ENCODE results near the gene TMEM45A. TPM values are rescaled to one million over a fixed set of nuclear protein-coding genes. Genes with fewer than 3 reads are reported as not detected.

The TMEM45A gene
- total RNA-seq, 1 experiment from 2014 or later = 0.11 TPM

DNA sequence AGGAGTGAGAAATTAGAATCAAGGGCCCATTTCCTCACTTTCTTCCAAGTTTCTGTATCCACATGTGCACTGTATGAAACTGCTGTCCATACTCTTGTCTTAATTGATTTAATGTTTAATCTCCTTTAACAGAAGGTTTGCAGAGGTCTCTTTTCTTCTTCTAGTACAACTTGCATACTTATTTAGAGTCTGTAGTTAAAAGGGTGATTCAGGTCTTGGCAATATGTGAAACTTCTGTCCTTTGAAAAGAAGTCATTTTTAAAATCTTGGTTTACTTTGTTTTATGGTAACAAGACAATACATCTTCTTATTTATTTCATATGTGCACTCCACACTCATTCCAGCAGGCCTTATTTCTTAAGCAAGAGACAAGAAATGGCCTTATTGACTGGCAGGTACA lies 25.8 kb downstream of the TMEM45A start:
- no peaks in the 10 kb centered on the region for H3K4me1 ChIP-seq (ENCODE audit: low read length)
- H4K20me1 ChIP-seq (ENCODE audit: insufficient read depth, low read depth, low read length) = no peaks in the 10 kb centered on the region
- no peaks in the 10 kb centered on the region for H3K36me3 ChIP-seq (ENCODE audit: insufficient read depth, low read length)
- no peaks in the 10 kb centered on the region for H3K9me2 ChIP-seq (replicated peaks; ENCODE audit: insufficient read depth, low read length)
- no peak overlapping the region for H2AFZ ChIP-seq (ENCODE audit: low read length)
- no peaks in the 10 kb centered on the region for H3K9me3 ChIP-seq (ENCODE audit: low read length)
- no peaks in the 10 kb centered on the region for H3K79me2 ChIP-seq (ENCODE audit: low read length)
- H3K9ac ChIP-seq (ENCODE audit: low read length) = no peak overlapping the region
- no peaks in the 10 kb centered on the region for H3K27me3 ChIP-seq (ENCODE audit: low read length)
- no peak overlapping the region for H3K27ac ChIP-seq (ENCODE audit: low read length)
- no peak overlapping the region for H3K4me3 ChIP-seq (ENCODE audit: low read length)
- H3K4me2 ChIP-seq (ENCODE audit: low read depth, low read length, poor library complexity, severe bottlenecking) = no peak overlapping the region
- no peak for DNase-seq

DNA sequence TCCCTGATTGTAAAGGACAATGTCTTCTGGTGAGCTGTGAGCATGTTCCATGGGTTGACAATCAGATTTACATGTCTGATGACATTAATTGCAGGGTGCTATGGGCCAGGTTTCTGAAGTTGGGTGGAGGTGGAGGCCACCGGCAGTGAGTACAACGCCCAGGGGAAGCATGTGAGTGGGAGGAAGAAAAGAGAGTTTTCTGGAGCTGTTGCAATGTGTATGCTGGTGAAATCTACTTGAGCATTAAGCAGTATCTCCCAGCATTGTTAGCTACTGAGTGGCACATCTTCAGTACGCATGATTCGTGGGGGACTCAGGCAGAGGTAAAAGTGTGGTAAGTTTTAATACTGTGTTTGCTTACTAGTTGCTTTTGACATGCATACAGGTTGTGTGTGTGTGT lies 26.6 kb downstream of the TMEM45A start:
- no peaks in the 10 kb centered on the region for H3K27me3 ChIP-seq (ENCODE audit: low read length)
- no peak overlapping the region for H3K4me2 ChIP-seq (ENCODE audit: low read depth, low read length, poor library complexity, severe bottlenecking)
- H3K36me3 ChIP-seq (ENCODE audit: insufficient read depth, low read length) = no peaks in the 10 kb centered on the region
- no peak overlapping the region for H3K4me3 ChIP-seq (ENCODE audit: low read length)
- no peaks in the 10 kb centered on the region for H3K9me3 ChIP-seq (ENCODE audit: low read length)
- H3K79me2 ChIP-seq (ENCODE audit: low read length) = no peaks in the 10 kb centered on the region
- DNase-seq = no peak
- no peak overlapping the region for H2AFZ ChIP-seq (ENCODE audit: low read length)
- no peak overlapping the region for H3K27ac ChIP-seq (ENCODE audit: low read length)
- no peaks in the 10 kb centered on the region for H3K4me1 ChIP-seq (ENCODE audit: low read length)
- H4K20me1 ChIP-seq (ENCODE audit: insufficient read depth, low read depth, low read length) = no peaks in the 10 kb centered on the region
- H3K9me2 ChIP-seq (replicated peaks; ENCODE audit: insufficient read depth, low read length) = no peaks in the 10 kb centered on the region
- H3K9ac ChIP-seq (ENCODE audit: low read length) = no peak overlapping the region

DNA sequence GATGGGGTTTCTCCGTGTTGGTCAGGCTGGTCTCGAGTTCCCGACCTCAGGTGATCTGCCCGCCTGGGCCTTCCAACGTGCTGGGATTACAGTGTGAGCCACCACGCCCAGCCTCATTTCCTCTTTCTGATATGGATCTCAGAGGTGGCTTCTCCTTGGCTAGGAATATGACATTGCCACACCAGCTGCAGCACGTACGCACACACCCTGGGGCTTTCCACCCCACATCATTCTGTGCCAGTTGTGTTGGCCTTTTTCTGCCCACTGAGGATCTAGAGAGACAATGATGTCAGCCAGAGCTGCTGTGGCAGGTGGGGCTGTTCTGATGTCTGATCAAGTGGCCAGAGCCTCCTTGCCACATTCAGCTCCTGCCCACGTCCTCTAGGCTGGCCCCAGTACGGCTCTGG lies 29.0 kb downstream of the TMEM45A start:
- no peaks in the 10 kb centered on the region for H3K9me3 ChIP-seq (ENCODE audit: low read length)
- no peaks in the 10 kb centered on the region for H3K79me2 ChIP-seq (ENCODE audit: low read length)
- no peaks in the 10 kb centered on the region for H3K9me2 ChIP-seq (replicated peaks; ENCODE audit: insufficient read depth, low read length)
- H3K36me3 ChIP-seq (ENCODE audit: insufficient read depth, low read length) = no peaks in the 10 kb centered on the region
- H3K9ac ChIP-seq (ENCODE audit: low read length) = no peak overlapping the region
- H3K4me2 ChIP-seq (ENCODE audit: low read depth, low read length, poor library complexity, severe bottlenecking) = no peak overlapping the region
- no peak overlapping the region for H2AFZ ChIP-seq (ENCODE audit: low read length)
- H3K27ac ChIP-seq (ENCODE audit: low read length) = no peak overlapping the region
- no peaks in the 10 kb centered on the region for H4K20me1 ChIP-seq (ENCODE audit: insufficient read depth, low read depth, low read length)
- H3K27me3 ChIP-seq (ENCODE audit: low read length) = 0 out of 2 replicates have a peak, but pooled peaks cover 3% of the 10 kb centered on the region
- H3K4me3 ChIP-seq (ENCODE audit: low read length) = no peak overlapping the region
- H3K4me1 ChIP-seq (ENCODE audit: low read length) = peaks cover 3% of the 10 kb centered on the region; the same call in 1 of the 2 replicates
- no peak for DNase-seq

DNA sequence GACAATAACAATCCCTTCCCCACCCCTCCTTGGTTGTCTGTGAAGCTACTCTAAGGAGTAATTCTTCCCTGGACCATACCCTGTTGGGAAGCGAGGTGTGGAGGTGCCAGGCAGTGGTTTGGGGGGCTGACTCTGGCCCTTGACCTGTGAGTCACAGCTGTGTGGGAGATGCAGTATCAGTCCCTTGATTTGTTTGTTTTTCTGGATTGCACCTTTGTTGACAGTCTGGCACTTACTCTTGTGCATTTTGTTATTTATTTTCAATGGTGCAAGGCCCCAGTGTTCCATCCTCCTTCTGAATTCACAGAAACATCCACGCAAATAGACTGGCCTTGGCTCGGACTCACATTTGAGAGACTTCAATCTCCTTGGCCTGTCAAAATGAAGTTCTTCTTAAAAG lies 29.7 kb downstream of the TMEM45A start:
- Histone ChIP-seq H3K79me2 (ENCODE audit: low read length) (no peaks in the 10 kb centered on the region), H3K9me3 (ENCODE audit: low read length) (no peaks in the 10 kb centered on the region), H2AFZ (ENCODE audit: low read length) (no peak overlapping the region), H3K36me3 (ENCODE audit: insufficient read depth, low read length) (no peaks in the 10 kb centered on the region), H3K4me3 (ENCODE audit: low read length) (no peak overlapping the region), H3K9ac (ENCODE audit: low read length) (no peak overlapping the region), H3K4me1 (ENCODE audit: low read length) (peaks cover 5% of the 10 kb centered on the region; the same call in 1 of the 2 replicates), H3K9me2 (replicated peaks; ENCODE audit: insufficient read depth, low read length) (no peaks in the 10 kb centered on the region), H4K20me1 (ENCODE audit: insufficient read depth, low read depth, low read length) (no peaks in the 10 kb centered on the region), H3K4me2 (ENCODE audit: low read depth, low read length, poor library complexity, severe bottlenecking) (no peak overlapping the region), H3K27me3 (ENCODE audit: low read length) (0 out of 2 replicates have a peak, but pooled peaks cover 3% of the 10 kb centered on the region), H3K27ac (ENCODE audit: low read length) (no peak overlapping the region)
- DNase-seq = no peak

DNA sequence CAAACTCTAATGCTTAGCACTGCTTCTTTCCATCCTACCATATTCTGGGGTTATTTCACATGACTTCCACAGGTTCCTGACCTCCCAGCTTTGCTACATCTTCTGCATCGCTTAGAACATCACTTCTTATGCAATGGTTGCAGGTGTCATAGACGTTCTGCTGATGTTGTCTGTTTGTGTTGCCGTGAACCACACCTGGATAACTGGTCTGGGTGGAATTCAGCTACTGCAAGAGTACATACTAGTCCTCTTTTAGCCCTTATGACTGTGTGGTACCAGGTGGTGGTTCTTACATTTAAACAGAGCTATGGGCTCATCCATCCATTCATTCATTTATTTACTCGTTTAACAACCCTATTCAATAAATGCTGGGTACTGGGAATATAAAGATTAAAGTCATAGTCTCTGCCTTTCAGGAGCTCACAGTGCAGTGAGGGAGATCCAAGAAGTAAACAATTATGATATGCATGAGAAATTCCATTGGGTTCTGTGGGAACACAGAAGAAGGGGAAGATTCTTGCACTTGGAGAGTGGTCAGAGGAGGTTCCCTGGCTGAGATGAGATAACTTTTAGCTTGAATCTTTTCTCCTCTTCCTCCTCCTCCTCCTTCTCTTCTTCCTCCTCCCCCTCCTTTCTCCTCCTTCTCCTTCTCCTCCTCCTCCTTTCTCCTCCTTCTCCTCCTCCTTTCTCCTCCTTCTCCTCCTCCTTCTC lies 30.8 kb downstream of the TMEM45A start:
- Histone ChIP-seq H3K4me1 (ENCODE audit: low read length) (peaks cover 5% of the 10 kb centered on the region; the same call in 1 of the 2 replicates), H2AFZ (ENCODE audit: low read length) (no peak overlapping the region), H4K20me1 (ENCODE audit: insufficient read depth, low read depth, low read length) (no peaks in the 10 kb centered on the region), H3K9me3 (ENCODE audit: low read length) (no peaks in the 10 kb centered on the region), H3K27ac (ENCODE audit: low read length) (no peak overlapping the region), H3K9me2 (replicated peaks; ENCODE audit: insufficient read depth, low read length) (no peaks in the 10 kb centered on the region), H3K4me2 (ENCODE audit: low read depth, low read length, poor library complexity, severe bottlenecking) (no peak overlapping the region), H3K9ac (ENCODE audit: low read length) (no peak overlapping the region), H3K79me2 (ENCODE audit: low read length) (no peaks in the 10 kb centered on the region), H3K36me3 (ENCODE audit: insufficient read depth, low read length) (no peaks in the 10 kb centered on the region), H3K27me3 (ENCODE audit: low read length) (0 out of 2 replicates have a peak, but pooled peaks cover 3% of the 10 kb centered on the region), H3K4me3 (ENCODE audit: low read length) (no peak overlapping the region)
- no peak for DNase-seq

DNA sequence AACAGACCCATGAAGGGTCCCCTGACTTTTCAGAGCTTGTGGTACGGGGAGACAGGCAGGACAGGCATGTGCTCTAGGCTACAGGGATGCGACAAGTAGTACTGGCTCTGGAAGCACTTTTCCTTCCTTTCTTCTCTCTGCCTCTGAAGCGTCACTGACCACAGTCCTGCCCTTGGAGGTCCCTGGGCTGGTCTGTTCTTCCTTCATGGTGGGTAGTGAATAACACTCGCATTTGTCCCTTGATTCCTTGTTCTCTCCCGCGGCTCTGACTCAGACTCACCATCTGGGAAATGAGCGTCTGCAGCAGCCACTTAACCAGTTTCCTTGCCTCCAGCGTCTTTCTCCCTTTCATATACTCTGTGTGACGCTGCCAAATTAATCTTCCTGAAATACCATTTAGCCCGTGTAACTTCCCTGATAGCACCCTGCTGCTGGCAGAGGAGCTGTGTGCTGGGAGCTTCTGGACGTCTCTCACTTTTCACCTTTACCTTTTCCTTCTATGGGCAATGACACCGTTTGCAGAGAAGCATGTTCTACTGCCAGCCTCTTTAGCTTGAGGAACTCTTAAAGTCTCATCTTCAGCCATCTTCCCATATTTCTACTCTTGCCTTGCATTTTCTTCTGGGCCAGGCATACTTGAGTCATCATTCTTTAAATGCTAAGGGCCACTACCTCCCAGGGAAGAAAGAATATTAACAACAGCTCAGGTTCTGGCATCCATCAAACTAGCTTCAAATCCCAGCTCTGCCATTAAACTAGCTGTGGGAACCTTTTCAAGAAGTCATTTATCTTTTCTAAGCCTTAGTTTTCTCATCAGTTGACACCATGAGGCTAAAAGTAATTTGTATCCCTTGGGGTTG lies 33.6 kb downstream of the TMEM45A start:
- DNase-seq = no peak
- Histone ChIP-seq H3K36me3 (ENCODE audit: insufficient read depth, low read length) (no peaks in the 10 kb centered on the region), H3K4me1 (ENCODE audit: low read length) (peaks cover 5% of the 10 kb centered on the region; the same call in 1 of the 2 replicates), H3K27ac (ENCODE audit: low read length) (no peak overlapping the region), H3K27me3 (ENCODE audit: low read length) (0 out of 2 replicates have a peak, but pooled peaks cover 3% of the 10 kb centered on the region), H3K9me3 (ENCODE audit: low read length) (no peaks in the 10 kb centered on the region), H3K9ac (ENCODE audit: low read length) (no peak overlapping the region), H3K9me2 (replicated peaks; ENCODE audit: insufficient read depth, low read length) (no peaks in the 10 kb centered on the region), H3K79me2 (ENCODE audit: low read length) (no peaks in the 10 kb centered on the region), H4K20me1 (ENCODE audit: insufficient read depth, low read depth, low read length) (no peaks in the 10 kb centered on the region), H2AFZ (ENCODE audit: low read length) (no peak overlapping the region), H3K4me3 (ENCODE audit: low read length) (no peak overlapping the region), H3K4me2 (ENCODE audit: low read depth, low read length, poor library complexity, severe bottlenecking) (no peak overlapping the region)

DNA sequence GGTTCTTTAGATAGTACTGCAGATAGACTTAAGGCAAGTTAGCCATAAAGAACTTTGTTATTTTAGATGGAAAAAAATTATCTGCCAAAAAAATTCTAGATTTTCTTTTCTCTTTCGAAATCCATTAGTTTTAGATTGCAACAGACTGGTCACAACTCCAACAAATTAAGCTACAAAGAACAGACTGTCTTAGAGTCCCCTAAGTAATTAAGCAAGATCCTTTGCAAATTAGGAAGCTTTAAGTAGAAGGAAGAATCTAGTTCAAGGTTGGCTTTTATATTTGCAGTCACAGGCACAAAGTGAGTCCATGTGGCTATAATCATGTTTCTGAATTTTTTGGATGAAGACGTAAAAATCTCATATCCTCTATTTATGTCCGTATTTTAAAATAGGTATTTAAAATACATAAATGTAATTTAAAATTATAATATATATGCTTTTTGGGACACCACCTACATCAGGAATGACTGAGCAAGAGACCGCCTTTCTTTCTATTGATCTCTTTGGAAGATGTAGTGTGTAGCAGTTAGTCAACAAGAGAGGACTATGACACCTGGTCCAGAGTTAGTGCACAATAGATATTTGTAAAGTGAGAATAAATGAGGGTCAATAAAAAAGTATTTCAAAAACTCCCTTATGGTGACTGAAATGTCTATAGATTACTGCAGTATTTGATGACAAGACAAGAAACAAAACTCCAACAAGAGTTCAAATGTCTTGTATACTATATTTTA lies 34.4 kb downstream of the TMEM45A start:
- Histone ChIP-seq H2AFZ (ENCODE audit: low read length) (no peak overlapping the region), H3K9me2 (replicated peaks; ENCODE audit: insufficient read depth, low read length) (no peaks in the 10 kb centered on the region), H3K79me2 (ENCODE audit: low read length) (no peaks in the 10 kb centered on the region), H3K27me3 (ENCODE audit: low read length) (0 out of 2 replicates have a peak, but pooled peaks cover 3% of the 10 kb centered on the region), H3K4me2 (ENCODE audit: low read depth, low read length, poor library complexity, severe bottlenecking) (no peak overlapping the region), H3K9me3 (ENCODE audit: low read length) (no peaks in the 10 kb centered on the region), H3K4me1 (ENCODE audit: low read length) (peaks cover 5% of the 10 kb centered on the region; the same call in 1 of the 2 replicates), H3K4me3 (ENCODE audit: low read length) (no peak overlapping the region), H3K27ac (ENCODE audit: low read length) (no peak overlapping the region), H3K9ac (ENCODE audit: low read length) (no peak overlapping the region), H4K20me1 (ENCODE audit: insufficient read depth, low read depth, low read length) (no peaks in the 10 kb centered on the region), H3K36me3 (ENCODE audit: insufficient read depth, low read length) (no peaks in the 10 kb centered on the region)
- DNase-seq = no peak

DNA sequence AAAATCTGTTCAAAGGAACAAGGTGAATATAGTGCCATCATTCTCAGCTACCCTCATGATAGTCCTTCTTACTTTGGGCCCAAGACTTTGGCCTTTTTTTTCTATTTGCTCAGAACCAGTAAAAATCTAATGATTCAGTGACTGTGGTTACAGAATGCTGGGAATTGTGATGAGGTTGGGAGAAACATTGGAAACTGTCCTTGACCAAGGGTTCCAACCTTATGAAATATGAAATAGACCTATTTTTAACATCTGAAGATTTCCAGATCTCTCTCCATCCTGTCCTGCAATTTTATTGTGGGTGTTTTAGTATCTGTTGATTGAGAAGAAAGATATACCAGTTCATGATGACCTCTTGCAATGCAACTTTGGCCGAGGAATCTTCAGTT lies 34.9 kb downstream of the TMEM45A start:
- Histone ChIP-seq H3K4me1 (ENCODE audit: low read length) (peaks cover 5% of the 10 kb centered on the region; the same call in 1 of the 2 replicates), H3K9ac (ENCODE audit: low read length) (no peak overlapping the region), H3K27me3 (ENCODE audit: low read length) (0 out of 2 replicates have a peak, but pooled peaks cover 3% of the 10 kb centered on the region), H3K79me2 (ENCODE audit: low read length) (no peaks in the 10 kb centered on the region), H3K9me3 (ENCODE audit: low read length) (no peaks in the 10 kb centered on the region), H3K9me2 (replicated peaks; ENCODE audit: insufficient read depth, low read length) (no peaks in the 10 kb centered on the region), H3K27ac (ENCODE audit: low read length) (no peak overlapping the region), H2AFZ (ENCODE audit: low read length) (no peak overlapping the region), H3K4me3 (ENCODE audit: low read length) (no peak overlapping the region), H4K20me1 (ENCODE audit: insufficient read depth, low read depth, low read length) (no peaks in the 10 kb centered on the region), H3K36me3 (ENCODE audit: insufficient read depth, low read length) (no peaks in the 10 kb centered on the region), H3K4me2 (ENCODE audit: low read depth, low read length, poor library complexity, severe bottlenecking) (no peak overlapping the region)
- no peak for DNase-seq

Data from Karpas-422 (cell line).